ENCODE results near the gene TMEM163. TPM values are rescaled to one million over a fixed set of nuclear protein-coding genes. Genes with fewer than 3 reads are reported as not detected.
"Not testable (repeated sequence)": the region's sequence is repeated elsewhere in the genome, so short reads cannot be mapped to it uniquely, and the experiment has no call there.

TMEM163 gene
- total RNA-seq, 4 donors from 2014 or later, result 0.34 to 1.2 TPM; not detected in 2

DNA sequence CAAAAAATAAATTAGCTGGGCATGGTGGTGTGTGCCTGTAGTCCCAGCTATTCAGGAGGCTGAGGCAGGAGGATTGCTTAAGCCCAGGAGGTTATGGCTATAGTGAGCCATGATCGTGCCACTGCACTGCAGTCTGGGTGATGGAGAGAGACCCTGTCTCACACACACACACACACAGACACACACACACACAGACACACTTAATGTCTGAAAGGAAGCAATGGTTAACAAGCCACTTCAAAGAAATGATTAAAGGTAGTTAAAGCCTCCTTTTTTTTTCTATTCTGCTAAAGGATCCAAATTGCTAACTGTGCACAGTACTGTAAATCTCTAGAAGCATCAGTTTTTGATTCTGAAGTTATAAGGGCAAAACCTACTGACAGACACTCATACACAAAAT is 211.1 kb downstream of the TMEM163 start:
- Histone ChIP-seq H3K27ac (no peak overlapping the region), H3K4me3 (no peak overlapping the region), H3K36me3 (no peaks in the 10 kb centered on the region), H3K9me3 (no peaks in the 10 kb centered on the region), H3K27me3 (no peaks in the 10 kb centered on the region), H3K4me1 (no peaks in the 10 kb centered on the region)
- intact Hi-C loops (cut with DNase I; ENCODE audit: low total_unique reads), result no loop called here
- no peak for DNase-seq
- TF ChIP-seq, protein P1, sequence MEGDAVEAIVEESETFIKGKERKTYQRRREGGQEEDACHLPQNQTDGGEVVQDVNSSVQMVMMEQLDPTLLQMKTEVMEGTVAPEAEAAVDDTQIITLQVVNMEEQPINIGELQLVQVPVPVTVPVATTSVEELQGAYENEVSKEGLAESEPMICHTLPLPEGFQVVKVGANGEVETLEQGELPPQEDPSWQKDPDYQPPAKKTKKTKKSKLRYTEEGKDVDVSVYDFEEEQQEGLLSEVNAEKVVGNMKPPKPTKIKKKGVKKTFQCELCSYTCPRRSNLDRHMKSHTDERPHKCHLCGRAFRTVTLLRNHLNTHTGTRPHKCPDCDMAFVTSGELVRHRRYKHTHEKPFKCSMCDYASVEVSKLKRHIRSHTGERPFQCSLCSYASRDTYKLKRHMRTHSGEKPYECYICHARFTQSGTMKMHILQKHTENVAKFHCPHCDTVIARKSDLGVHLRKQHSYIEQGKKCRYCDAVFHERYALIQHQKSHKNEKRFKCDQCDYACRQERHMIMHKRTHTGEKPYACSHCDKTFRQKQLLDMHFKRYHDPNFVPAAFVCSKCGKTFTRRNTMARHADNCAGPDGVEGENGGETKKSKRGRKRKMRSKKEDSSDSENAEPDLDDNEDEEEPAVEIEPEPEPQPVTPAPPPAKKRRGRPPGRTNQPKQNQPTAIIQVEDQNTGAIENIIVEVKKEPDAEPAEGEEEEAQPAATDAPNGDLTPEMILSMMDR (IDR thresholded peaks at IDR 0.05), result no peak

GRCh38 chr2:134507159-134507558 is 211.6 kb downstream of the TMEM163 start:
- H3K4me3 ChIP-seq; H3K27ac ChIP-seq; H3K36me3 ChIP-seq; H3K9me3 ChIP-seq; DNase-seq; H3K27me3 ChIP-seq; intact Hi-C loops (cut with DNase I; ENCODE audit: low total_unique reads); H3K4me1 ChIP-seq: not testable (repeated sequence)

DNA sequence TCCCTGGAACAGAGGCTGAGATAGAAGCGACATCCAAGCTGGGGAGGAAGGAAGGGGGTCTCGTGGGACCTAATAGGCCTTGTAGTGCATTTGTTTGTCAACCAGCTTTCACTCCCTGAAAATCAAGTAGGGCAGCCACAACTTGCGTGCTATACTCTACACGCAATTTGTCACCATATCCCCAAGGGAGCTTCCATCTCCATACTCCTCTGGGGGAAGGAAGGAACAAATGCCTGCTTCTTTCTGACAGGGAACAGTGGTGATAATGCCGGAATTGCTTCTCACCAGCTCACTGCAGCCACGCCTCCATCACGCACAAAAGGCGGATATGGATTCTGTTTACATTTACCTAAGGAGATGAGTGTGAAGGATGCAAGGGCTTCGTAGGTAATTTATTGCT is 213.4 kb downstream of the TMEM163 start:
- Histone ChIP-seq H3K4me3 (no peak overlapping the region), H3K9me3 (no peaks in the 10 kb centered on the region), H3K4me1 (no peaks in the 10 kb centered on the region), H3K27ac (no peak overlapping the region), H3K27me3 (no peaks in the 10 kb centered on the region), H3K36me3 (no peaks in the 10 kb centered on the region)
- TF ChIP-seq, protein P1 (IDR thresholded peaks at IDR 0.05), result no peak
- no peak for TF ChIP-seq POLR2A (IDR thresholded peaks at IDR 0.05)
- no peak for DNase-seq
- intact Hi-C loops (cut with DNase I; ENCODE audit: low total_unique reads), result no loop called here

DNA sequence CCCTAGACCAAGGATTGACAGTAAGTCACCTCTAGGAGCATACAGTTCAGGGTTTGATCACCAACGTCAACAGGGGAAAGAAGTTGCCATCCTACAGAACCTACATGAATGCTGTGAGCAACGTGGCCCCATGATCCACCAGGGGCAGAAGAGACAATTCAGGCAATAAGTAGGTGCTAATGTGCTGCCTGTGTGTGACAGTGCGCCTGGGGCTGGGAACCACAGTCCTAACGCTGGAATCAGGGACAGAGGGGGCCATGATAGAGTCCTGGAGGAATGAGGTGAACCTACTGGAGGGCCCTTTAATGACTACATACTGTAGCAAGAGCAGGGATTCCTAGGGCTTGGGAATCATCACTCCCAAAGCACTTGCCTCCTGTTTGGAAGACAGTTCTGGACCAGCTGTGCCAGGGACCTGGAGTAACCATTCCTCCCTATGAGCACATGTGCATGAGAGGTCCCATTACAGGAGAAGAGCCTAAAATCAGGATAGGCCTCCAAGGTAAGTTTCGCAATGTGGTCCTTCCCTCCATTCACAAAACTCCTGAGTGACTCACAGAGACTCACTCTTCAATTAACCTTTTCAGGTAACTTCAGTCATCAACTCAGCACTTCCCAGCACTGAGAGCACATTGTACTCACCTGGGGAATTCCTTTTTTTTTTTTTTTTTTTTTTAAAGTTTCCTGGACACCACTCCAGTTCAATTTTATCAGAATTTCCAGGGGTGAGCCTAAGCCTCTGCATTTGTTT is 214.0 kb downstream of the TMEM163 start:
- no peaks in the 10 kb centered on the region for H3K27me3 ChIP-seq
- H3K4me3 ChIP-seq, result no peak overlapping the region
- intact Hi-C loops (cut with DNase I; ENCODE audit: low total_unique reads), result no loop called here
- no peaks in the 10 kb centered on the region for H3K36me3 ChIP-seq
- no peak for DNase-seq
- no peak for TF ChIP-seq POLR2A (IDR thresholded peaks at IDR 0.05)
- TF ChIP-seq, protein P1 (IDR thresholded peaks at IDR 0.05), result no peak
- H3K27ac ChIP-seq, result no peak overlapping the region
- no peaks in the 10 kb centered on the region for H3K4me1 ChIP-seq
- no peaks in the 10 kb centered on the region for H3K9me3 ChIP-seq

- Histone ChIP-seq H3K36me3 (no peaks in the 10 kb centered on the region), H3K9me3 (no peaks in the 10 kb centered on the region), H3K4me3 (no peak overlapping the region), H3K27ac (no peak overlapping the region), H3K4me1 (no peaks in the 10 kb centered on the region), H3K27me3 (no peaks in the 10 kb centered on the region)
- intact Hi-C loops (cut with DNase I; ENCODE audit: low total_unique reads), result no loop called here
- no peak for TF ChIP-seq POLR2A (IDR thresholded peaks at IDR 0.05)
- TF ChIP-seq, protein P1 (IDR thresholded peaks at IDR 0.05), result no peak
- no peak for DNase-seq
These were observed 216.7 kb downstream of the TMEM163 start for GRCh38 chr2:134502104-134502503.

All from uterus (tissue), 4 donors.